ENCODE data around the gene CARD10. TPM values are rescaled to one million over a fixed set of nuclear protein-coding genes. Genes with fewer than 3 reads are reported as not detected.

The CARD10 gene
- total RNA-seq, 1 experiment from 2014 or later, result 0.26 TPM

GRCh38 chr22:37476389-37477329 lies 42.6 kb downstream of the CARD10 start:
- no peak overlapping the region for H3K4me3 ChIP-seq (ENCODE audit: low read depth, low read length, poor library complexity, severe bottlenecking)
- H3K36me3 ChIP-seq (ENCODE audit: insufficient read depth, low read length, poor library complexity, severe bottlenecking), result no peaks in the 10 kb centered on the region
- no peaks in the 10 kb centered on the region for H3K9me3 ChIP-seq (ENCODE audit: low read depth, low read length, poor library complexity, severe bottlenecking)
- intact Hi-C loops (cut with micrococcal nuclease; ENCODE audit: unreplicated experiment), result no loop called here
- H3K27ac ChIP-seq (ENCODE audit: low read depth, low read length, poor library complexity, severe bottlenecking), result no peak overlapping the region
- H3K4me1 ChIP-seq (ENCODE audit: insufficient read depth, low read length, poor library complexity, severe bottlenecking), result no peaks in the 10 kb centered on the region
- TF ChIP-seq EZH2 (IDR thresholded peaks at IDR 0.05; ENCODE audit: borderline replicate concordance, low read depth, low read length, poor library complexity, severe bottlenecking) (no peak), CTCF (conservative IDR thresholded peaks at IDR 0.05; ENCODE audit: low read depth, low read length) (no peak)
- no peak for DNase-seq (ENCODE audit: low spot score)
- ChIA-PET POLR2A (ENCODE audit: low non-redundant PET) (no interaction called here), CTCF (no interaction called here)
- H3K27me3 ChIP-seq (replicated peaks; ENCODE audit: insufficient read depth, low read depth, low read length, poor library complexity), result no peaks in the 10 kb centered on the region
- no TSS peak for BruUV-seq (replicated peaks)

- TF ChIP-seq EZH2 (IDR thresholded peaks at IDR 0.05; ENCODE audit: borderline replicate concordance, low read depth, low read length, poor library complexity, severe bottlenecking) (no peak), CTCF (conservative IDR thresholded peaks at IDR 0.05; ENCODE audit: low read depth, low read length) (no peak)
- DNase-seq (ENCODE audit: low spot score), result no peak
- Histone ChIP-seq H3K4me3 (ENCODE audit: low read depth, low read length, poor library complexity, severe bottlenecking) (no peak overlapping the region), H3K9me3 (ENCODE audit: low read depth, low read length, poor library complexity, severe bottlenecking) (no peaks in the 10 kb centered on the region), H3K27ac (ENCODE audit: low read depth, low read length, poor library complexity, severe bottlenecking) (no peak overlapping the region), H3K36me3 (ENCODE audit: insufficient read depth, low read length, poor library complexity, severe bottlenecking) (no peaks in the 10 kb centered on the region), H3K27me3 (replicated peaks; ENCODE audit: insufficient read depth, low read depth, low read length, poor library complexity) (no peaks in the 10 kb centered on the region), H3K4me1 (ENCODE audit: insufficient read depth, low read length, poor library complexity, severe bottlenecking) (no peaks in the 10 kb centered on the region)
- no TSS peak for BruUV-seq (replicated peaks)
- intact Hi-C loops (cut with micrococcal nuclease; ENCODE audit: unreplicated experiment), result no loop called here
- POLR2A ChIA-PET (ENCODE audit: low non-redundant PET), result no interaction called here
- CTCF ChIA-PET, result no interaction called here
Measured at GRCh38 chr22:37474447-37475090, 44.6 kb downstream of the CARD10 start.

- Histone ChIP-seq H3K4me1 (ENCODE audit: insufficient read depth, low read length, poor library complexity, severe bottlenecking) (no peaks in the 10 kb centered on the region), H3K9me3 (ENCODE audit: low read depth, low read length, poor library complexity, severe bottlenecking) (no peaks in the 10 kb centered on the region), H3K27me3 (replicated peaks; ENCODE audit: insufficient read depth, low read depth, low read length, poor library complexity) (no peaks in the 10 kb centered on the region), H3K27ac (ENCODE audit: low read depth, low read length, poor library complexity, severe bottlenecking) (no peak overlapping the region), H3K4me3 (ENCODE audit: low read depth, low read length, poor library complexity, severe bottlenecking) (no peak overlapping the region), H3K36me3 (ENCODE audit: insufficient read depth, low read length, poor library complexity, severe bottlenecking) (no peaks in the 10 kb centered on the region)
- intact Hi-C loops (cut with micrococcal nuclease; ENCODE audit: unreplicated experiment), result no loop called here
- CTCF ChIA-PET, result interaction anchor here (1.3 kb wide), 1 partner anchor 119 kb away, joined by 4 read pairs; no protein-coding TSS in a partner anchor
- no peak for TF ChIP-seq CTCF (conservative IDR thresholded peaks at IDR 0.05; ENCODE audit: low read depth, low read length)
- no peak for TF ChIP-seq EZH2 (IDR thresholded peaks at IDR 0.05; ENCODE audit: borderline replicate concordance, low read depth, low read length, poor library complexity, severe bottlenecking)
- BruUV-seq (replicated peaks), result no TSS peak
- DNase-seq (ENCODE audit: low spot score), result no peak
- POLR2A ChIA-PET (ENCODE audit: low non-redundant PET), result no interaction called here
Measured at GRCh38 chr22:37473437-37473946, 45.7 kb downstream of the CARD10 start.

Measured in A673 (cell line).